ENCODE results near the gene COL5A2.
A peak's percentile ranks its signal among the peaks of the same experiment; 100 is the strongest.

The COL5A2 gene

GRCh38 chr2:189013031-189013430 is 166.5 kb downstream of the COL5A2 start:
- no peak for TF ChIP-seq CTCF (IDR thresholded peaks at IDR 0.05; ENCODE audit: unreplicated experiment in 3 of 3)
- H3K36me3 Mint-ChIP-seq (ENCODE audit: low read depth) = peaks cover 43% of the 10 kb centered on the region
- H3K4me3 Mint-ChIP-seq = no peak overlapping the region
- H3K4me1 Mint-ChIP-seq = peaks cover 13% of the 10 kb centered on the region
- no peaks in the 10 kb centered on the region for H3K27me3 Mint-ChIP-seq (ENCODE audit: low read depth)
- H3K27ac Mint-ChIP-seq = peak overlapping the region in 2 of 3 experiments; percentile 1 to 44
- no peaks in the 10 kb centered on the region for H3K9me3 Mint-ChIP-seq

DNA sequence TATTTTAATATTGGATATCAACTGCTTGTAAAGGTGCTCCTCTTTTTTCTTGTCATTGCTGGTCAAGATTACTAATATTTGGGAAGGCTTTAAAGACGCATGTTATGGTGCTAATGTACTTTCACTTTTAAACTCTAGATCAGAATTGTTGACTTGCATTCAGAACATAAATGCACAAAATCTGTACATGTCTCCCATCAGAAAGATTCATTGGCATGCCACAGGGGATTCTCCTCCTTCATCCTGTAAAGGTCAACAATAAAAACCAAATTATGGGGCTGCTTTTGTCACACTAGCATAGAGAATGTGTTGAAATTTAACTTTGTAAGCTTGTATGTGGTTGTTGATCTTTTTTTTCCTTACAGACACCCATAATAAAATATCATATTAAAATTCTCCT is 167.2 kb downstream of the COL5A2 start:
- Mint-ChIP-seq H3K4me3 (no peak overlapping the region), H3K4me1 (peaks cover 13% of the 10 kb centered on the region), H3K36me3 (ENCODE audit: low read depth) (peaks cover 48% of the 10 kb centered on the region), H3K27me3 (ENCODE audit: low read depth) (no peaks in the 10 kb centered on the region), H3K27ac (peak overlapping the region in 1 of 3 experiments; percentile 44), H3K9me3 (no peaks in the 10 kb centered on the region)
- TF ChIP-seq CTCF (IDR thresholded peaks at IDR 0.05; ENCODE audit: unreplicated experiment in 3 of 3) = no peak

- peak overlapping the region in 2 of 3 experiments; percentile 48 to 52 for H3K27ac Mint-ChIP-seq
- H3K4me1 Mint-ChIP-seq = peaks cover 13% of the 10 kb centered on the region
- H3K9me3 Mint-ChIP-seq = no peaks in the 10 kb centered on the region
- no peak for TF ChIP-seq CTCF (IDR thresholded peaks at IDR 0.05; ENCODE audit: unreplicated experiment in 3 of 3)
- no peak overlapping the region for H3K4me3 Mint-ChIP-seq
- peaks cover 63% of the 10 kb centered on the region for H3K36me3 Mint-ChIP-seq (ENCODE audit: low read depth)
- H3K27me3 Mint-ChIP-seq (ENCODE audit: low read depth) = no peaks in the 10 kb centered on the region
Measured at GRCh38 chr2:189010536-189010935, 169.0 kb downstream of the COL5A2 start.

DNA sequence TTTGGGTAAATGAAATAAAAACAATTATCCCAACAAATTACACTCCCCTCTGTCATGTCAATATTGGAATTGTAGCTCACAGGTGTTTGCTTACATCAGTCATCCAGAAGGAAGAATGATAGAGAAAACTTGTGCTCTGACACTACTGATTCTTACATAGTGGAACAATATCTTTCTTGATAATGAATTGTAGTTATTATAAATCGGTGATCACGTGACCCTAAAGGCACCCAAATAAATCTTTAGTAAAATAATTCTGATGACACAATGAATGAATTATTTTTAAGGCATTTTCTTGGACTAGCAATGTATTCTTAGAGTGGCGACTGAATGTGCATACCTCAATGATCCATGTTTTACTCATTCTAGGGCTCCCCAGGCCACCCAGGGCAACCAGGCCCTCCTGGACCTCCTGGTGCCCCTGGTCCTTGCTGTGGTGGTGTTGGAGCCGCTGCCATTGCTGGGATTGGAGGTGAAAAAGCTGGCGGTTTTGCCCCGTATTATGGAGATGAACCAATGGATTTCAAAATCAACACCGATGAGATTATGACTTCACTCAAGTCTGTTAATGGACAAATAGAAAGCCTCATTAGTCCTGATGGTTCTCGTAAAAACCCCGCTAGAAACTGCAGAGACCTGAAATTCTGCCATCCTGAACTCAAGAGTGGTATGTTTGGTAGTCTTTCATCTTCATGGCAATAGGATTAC is 170.9 kb downstream of the COL5A2 start:
- no peak for TF ChIP-seq CTCF (IDR thresholded peaks at IDR 0.05; ENCODE audit: unreplicated experiment in 3 of 3)
- Mint-ChIP-seq H3K4me3 (no peak overlapping the region), H3K27me3 (ENCODE audit: low read depth) (no peaks in the 10 kb centered on the region), H3K27ac (peak overlapping the region in 2 of 3 experiments; percentile 62 to 90), H3K4me1 (peaks cover 1% of the 10 kb centered on the region), H3K9me3 (no peaks in the 10 kb centered on the region), H3K36me3 (ENCODE audit: low read depth) (peaks cover 78% of the 10 kb centered on the region)

DNA sequence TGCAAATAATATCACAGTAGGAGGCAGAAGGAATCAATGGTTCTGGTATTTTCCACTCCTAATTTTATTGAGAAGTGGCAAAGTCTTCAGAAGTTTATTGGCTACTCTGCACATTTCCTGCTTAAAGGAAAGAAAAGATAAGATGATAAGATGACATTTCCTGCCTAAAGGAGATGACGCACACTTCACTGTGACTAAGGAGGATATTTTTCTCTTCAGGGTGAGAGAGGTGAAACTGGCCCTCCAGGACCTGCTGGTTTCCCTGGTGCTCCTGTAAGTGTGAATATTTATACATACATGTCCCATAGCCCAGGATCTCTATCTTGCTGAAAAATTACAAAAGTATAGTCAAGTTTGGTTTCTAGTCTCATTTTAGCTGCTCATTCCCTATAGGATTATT is 177.5 kb downstream of the COL5A2 start:
- peaks cover 78% of the 10 kb centered on the region for H3K36me3 Mint-ChIP-seq (ENCODE audit: low read depth)
- no peaks in the 10 kb centered on the region for H3K9me3 Mint-ChIP-seq
- H3K4me3 Mint-ChIP-seq = no peak overlapping the region
- peaks cover 28% of the 10 kb centered on the region for H3K4me1 Mint-ChIP-seq
- H3K27me3 Mint-ChIP-seq (ENCODE audit: low read depth) = no peaks in the 10 kb centered on the region
- no peak for TF ChIP-seq CTCF (IDR thresholded peaks at IDR 0.05; ENCODE audit: unreplicated experiment in 3 of 3)
- H3K27ac Mint-ChIP-seq = peak overlapping the region; percentile 57 to 88 (median 67)

DNA sequence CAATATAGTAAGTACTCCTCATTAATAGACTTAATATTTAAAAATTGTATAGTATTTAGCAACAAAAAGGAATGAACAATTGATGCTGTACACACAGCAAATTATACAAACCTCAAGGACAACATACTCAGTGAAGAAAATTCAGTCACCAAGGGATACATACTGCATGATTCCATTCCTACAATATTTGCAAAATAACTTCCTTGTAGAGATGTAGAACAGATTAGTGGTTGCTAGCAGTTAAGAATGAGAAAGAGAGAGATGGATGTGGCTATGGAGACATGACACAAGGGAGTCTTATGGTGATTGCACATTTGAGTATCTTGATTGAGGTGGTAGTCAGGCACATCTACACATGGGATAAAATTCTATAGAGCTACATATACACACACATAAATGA is 179.3 kb downstream of the COL5A2 start:
- Mint-ChIP-seq H3K4me1 (peaks cover 38% of the 10 kb centered on the region), H3K27me3 (ENCODE audit: low read depth) (no peaks in the 10 kb centered on the region), H3K36me3 (ENCODE audit: low read depth) (peaks cover 76% of the 10 kb centered on the region), H3K9me3 (no peaks in the 10 kb centered on the region), H3K27ac (peak overlapping the region; percentile 14 to 90 (median 54)), H3K4me3 (peak overlapping the region in 1 of 3 experiments; percentile 8)
- no peak for TF ChIP-seq CTCF (IDR thresholded peaks at IDR 0.05; ENCODE audit: unreplicated experiment in 3 of 3)
